Hindlimb muscle (tissue), 1 donor: ENCODE measurements around the gene BRD4. TPM values are rescaled to one million over a fixed set of nuclear protein-coding genes. Genes with fewer than 3 reads are reported as not detected.

Experiments used
- DNase-seq: peaks from one replicate; pipeline ENCODE4 v3.0.0-alpha.2; 2013
- polyA plus RNA-seq: library from polyadenylated mRNA; unstranded; fragments of 120-200 nt; gene quantifications from one replicate; pipeline ENCODE4 v1.2.1, GENCODE V29; 2013; ENCODE audit not compliant: insufficient read length

The BRD4 gene
- polyA plus RNA-seq, 1 donor, result 47.5 TPM

DNA sequence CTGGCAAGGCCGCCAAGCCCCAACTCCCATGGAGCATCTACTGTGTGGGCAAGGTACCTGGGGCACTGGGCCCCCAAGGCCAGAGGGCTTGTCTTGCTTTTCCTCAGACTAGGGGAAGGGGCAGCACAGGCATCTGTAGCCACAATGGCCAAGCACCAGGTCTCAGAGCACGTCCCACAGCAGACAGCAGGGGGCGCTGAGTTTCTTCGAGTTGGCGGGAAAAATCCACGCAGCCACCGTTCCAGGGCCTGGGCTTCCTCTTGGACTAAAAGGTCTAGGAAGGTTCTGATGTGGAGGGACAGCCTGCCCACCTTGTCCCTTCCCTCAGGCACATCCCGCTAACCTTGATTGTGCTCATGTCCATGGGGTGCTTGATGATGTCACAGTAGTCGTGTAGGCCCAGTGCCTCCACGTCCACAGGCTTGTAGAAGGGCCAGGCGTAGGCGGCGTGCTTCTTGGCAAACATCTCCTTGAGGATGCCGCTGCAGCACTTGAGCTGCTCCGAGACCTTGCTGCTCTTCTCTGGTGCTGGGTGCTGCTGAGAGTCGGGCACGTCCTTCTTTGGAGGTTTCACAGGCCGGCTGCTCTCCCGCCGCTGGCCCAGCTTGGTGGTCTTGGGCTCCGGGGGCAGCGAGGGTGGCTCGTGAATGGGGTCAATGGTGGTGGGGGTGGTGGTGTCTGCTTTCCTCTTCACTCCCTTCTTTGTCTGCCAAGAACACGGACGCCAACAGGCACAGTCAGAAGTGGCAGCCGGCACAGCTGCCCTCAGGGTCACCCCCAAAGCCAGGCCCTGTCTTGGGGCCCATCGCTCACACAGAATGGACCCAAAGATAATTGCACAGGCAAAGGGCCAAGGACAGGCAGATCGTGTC lies 68.0 kb downstream of the BRD4 start:
- DNase-seq, result peak; percentile 75

DNA sequence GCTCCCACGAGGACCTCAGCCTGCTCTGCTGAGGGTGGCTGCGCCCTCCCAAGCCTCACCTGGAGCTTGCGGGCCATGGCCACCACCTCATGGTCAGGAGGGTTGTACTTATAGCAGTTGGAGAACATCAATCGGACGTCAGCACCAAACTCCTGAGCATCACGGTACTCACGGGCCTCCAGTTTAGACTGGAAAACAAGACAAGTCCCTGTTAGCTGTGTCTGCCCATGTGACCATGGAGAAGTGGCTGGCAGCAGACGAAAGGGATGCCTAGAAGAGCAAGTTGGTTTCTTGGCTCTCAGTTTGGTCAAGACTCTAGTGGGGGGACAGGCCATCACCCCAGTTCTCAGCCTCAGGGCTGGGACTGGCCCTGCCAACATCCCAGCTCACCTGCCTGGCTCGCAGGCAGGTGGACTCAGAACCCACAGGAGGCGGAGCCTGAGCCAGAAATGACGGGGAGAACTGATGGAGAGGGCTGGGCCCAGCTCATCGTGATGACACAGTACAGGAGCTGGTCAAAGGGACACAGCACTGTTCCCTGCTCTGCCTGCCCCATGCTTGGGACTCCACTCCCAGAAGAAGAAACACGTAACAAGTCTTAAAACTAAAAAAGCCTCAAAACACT lies 68.9 kb downstream of the BRD4 start:
- no peak for DNase-seq

DNA sequence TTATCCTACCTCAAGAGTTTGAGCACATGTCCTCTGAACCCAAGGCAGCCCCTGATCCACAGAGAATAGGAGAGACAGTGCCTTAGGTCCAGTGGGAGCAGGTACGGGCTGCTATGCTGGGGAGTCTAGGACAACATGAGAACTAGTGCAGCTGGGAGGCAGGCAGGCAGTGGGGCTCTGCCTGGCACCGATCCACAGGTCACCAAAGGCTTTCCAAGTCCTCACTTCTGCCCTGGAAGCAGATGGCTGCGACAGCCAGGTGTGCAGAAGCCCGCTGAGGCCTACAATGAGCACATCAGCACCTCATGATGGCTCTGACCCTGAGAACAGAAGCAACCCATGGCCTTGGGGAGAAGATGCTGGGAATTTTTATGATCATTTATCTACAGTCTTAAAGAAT lies 70.3 kb downstream of the BRD4 start:
- no peak for DNase-seq

DNA sequence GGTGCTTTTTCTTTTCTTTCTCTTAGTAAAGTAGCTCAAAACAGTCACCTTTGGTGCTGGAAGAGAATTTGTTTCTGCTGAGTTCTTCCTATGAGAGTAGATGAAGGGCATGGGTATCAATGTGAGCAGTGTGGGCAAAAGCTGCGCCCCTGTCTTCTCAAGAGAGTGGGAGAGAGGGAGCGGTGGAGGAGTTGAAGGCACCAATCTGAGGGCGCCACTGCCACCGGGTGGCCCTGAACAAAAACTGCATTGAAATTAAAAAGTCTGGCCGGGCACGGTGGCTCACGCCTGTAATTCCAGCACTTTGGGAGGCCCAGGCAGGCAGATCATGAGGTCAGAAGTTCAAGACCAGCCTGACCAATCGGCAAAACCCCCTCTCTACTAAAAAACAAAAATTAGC lies 71.4 kb downstream of the BRD4 start:
- DNase-seq, result no peak

- no peak for DNase-seq
Measured at GRCh38 chr19:15259907-15260306, 72.4 kb downstream of the BRD4 start.

- no peak for DNase-seq
Measured at GRCh38 chr19:15257782-15258181, 74.6 kb downstream of the BRD4 start.

DNA sequence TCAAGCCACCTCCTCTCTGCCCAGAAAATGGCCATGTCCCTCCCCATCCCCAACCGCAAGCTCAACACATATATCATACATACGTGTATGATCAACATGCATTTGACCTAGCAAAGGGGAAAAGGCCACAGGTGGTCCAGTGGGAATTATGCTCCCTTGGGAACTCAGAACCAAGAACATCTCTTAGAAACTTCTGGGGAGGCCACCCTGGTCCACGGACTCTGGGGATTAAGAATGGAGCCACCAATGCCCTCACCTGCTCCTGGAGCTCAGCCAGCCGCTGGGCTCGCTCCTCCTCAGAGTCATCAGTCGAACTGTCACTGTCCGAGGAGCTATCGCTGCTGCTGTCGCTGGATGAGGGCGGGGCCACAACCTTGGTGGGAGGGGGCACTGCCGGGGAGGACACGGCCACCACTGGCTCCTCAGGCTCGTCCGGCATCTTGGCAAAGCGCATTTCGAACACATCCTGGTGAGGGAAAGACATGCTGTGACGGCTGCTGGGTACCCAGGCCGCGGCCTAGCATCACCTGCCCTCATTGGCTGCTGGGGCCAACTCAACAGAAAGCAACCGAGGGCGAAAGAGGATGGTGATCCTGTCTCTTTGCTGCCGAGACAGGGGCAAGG lies 75.5 kb downstream of the BRD4 start:
- DNase-seq, result no peak

- no peak for DNase-seq
Measured at GRCh38 chr19:15255359-15255990, 76.9 kb downstream of the BRD4 start.

DNA sequence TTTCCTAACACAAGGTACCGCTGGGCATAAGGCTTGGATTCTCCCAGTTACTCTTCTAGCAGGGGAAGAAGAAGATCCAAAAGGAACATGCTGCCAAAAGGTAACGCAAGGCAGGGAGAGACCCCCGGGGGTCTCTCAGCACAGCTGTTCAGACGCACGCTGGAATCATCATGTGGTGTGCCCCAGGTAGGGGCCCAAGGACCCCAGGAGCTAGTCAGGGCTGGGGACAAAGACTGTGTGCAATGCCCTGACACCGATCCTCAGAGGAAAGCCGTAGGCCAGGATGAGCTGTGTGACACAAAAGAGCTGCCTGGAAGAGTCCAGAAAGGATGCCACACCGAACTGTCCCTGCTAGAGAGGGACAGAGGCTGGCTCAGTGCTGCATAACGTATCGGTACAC lies 77.8 kb downstream of the BRD4 start:
- DNase-seq, result no peak

DNA sequence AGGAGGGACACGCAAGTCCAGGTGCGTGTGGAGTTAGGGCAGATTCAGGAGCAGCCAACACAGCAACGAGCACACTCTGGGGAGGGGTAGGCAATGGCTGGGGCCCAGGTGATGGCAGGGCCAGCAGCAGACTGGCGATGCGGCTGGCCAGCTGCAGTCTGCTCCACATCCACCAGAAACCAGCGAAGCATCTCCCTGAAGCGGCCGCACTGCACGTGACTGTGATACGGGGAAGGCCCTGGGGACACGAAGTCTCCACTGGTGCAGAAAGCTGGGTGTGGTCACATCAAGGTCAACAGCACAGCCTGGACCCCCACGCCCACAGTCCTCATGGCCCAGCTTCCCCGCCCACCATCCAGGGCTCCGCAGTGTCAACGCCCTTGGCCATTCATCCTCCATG lies 78.8 kb downstream of the BRD4 start:
- DNase-seq, result no peak

DNA sequence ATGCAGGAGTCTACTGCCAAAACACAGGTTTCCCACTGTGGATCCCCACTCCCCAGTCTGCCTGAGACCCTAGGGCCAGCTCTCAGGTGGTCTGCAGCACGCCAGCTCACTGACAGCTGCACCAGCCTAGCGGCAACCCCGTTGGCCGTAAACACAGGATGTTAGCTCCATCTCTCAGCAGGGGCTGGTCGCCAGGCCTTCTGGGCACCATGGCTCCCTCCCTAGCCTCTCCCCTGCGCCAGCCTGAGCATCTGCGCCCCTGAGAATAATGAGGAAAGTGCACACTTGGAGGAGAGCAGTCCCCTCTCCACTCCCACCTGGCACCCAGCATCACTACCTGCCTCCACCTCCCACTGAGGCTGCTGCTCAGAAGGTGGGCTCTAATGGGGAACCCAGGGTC lies 79.3 kb downstream of the BRD4 start:
- no peak for DNase-seq

DNA sequence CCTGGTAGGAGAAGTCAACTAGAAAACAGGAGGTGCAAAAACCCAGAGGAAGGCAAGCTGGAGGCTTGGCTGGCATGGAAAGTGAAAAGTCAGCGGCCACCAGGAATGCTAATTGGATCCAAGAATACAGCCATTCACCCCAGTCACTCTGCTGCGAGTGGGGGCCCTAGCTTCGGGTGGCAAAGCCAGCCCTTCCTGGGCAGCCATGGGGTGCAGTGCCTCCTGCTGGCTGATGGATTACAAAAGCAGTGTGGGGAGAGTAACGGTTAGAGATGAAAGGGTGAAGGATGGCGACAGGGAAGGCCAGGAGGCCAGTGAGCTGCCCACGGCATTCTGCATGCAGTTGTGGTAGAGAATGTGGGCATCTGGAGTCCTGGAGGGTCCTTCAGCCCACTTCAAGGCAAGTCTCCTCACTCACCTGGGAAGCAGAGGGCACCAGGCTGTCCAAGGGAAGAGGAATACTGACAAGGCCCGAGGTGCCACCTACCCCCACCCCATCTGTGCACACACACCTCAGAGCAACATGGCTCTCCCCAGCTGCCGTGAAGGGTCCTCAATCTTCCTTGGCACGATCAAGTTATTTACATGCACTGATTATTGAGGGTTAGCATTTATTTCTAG lies 79.8 kb downstream of the BRD4 start:
- no peak for DNase-seq

DNA sequence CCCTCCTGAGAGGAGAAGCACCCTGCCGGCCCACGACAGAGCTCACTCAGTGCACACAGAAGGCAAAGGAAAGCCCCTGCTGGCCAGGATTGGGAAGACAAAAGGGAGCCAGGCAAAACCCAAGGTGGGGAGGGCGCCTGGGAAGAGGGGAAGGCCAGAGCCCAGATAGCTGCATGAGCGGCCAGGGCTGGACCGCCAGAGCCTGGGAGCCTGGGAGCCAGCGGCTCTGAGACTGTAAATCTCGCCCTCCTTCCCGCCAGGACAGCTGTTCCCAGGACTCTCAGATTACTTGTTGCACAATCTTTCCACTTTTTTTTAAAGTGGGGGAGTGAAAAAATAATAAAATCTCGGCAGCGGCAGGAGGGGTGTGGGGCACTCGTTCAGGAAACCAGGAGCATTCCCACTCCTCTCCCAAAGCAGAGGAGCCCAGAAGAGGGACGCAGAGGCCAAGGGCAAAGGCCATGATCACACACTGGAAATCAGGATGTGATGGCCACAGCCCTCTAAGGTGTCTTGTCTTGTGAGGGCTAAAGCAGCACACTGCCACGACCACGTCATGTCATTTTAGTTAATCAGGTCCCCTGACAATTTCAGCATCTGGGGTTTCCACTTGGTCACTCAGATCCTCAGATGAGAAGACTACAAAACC lies 80.5 kb downstream of the BRD4 start:
- DNase-seq, result peak; percentile 89

GRCh38 chr19:15251010-15251748 lies 81.2 kb downstream of the BRD4 start:
- DNase-seq, result no peak

DNA sequence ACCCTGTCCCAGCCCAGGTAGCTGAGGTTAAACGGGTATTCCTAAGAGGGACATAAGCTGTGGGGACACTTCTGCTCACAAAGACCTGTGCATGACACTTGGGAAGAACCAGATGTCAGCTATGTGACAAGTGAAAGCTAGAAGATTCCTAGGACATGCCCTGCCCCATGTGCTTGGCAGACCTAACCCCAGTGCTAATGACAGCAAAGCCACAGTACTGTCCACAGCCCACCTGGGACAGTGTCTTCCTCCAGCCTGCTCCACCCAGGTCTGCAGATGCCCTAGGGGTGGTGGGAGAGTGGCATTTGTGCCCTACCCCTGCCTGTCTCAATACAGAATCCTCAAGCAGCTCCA lies 81.7 kb downstream of the BRD4 start:
- DNase-seq, result no peak

GRCh38 chr19:15249972-15250639 lies 82.2 kb downstream of the BRD4 start:
- peak; percentile 73 for DNase-seq

GRCh38 chr19:15249528-15249874 lies 82.8 kb downstream of the BRD4 start:
- DNase-seq, result no peak

DNA sequence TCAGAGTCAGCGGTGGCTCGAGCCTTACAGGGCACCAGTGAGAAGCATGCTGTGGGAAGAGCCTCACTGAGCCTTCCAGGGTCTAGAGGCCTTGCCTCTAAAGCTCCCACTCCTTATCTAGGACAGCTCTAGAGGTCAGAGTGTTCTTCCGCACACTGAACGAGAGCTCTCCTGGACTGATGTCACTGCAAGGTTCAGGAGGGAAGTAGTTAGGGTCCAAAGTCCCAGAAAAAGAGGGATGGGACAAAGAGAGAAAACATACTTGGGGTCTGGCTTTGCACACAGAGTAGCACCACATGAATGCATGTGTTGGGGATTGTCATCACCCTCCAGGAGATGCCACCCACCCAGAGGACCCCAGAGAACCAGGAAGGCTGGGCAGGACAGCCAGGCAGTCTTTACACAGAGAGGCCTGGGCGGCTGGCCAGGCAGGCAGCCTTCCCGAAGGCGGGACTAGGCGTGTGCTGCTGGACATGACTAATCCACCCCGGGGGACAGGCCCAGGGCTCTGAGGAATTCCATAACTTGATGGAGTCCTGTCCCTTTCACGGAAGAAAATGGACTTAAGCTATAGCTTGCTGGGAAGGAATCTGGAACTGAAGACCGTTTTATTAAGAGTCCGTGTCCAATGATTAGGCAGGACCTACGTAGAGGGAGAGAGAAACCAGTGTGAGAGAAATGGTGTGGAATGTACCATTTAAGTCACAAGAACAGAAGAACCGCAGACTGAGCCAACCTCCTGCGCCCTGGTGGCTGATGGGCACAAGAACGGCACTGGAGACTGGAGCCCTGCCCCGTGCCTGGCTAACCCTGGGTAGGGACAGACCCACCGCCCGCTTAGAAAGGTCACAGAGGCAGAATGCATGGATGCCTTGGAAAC lies 83.5 kb downstream of the BRD4 start:
- no peak for DNase-seq

- no peak for DNase-seq
Measured at GRCh38 chr19:15248106-15248505, 84.2 kb downstream of the BRD4 start.
